ENCODE measurements around the gene VEPH1. TPM values are rescaled to one million over a fixed set of nuclear protein-coding genes. Genes with fewer than 3 reads are reported as not detected.
A peak's percentile ranks its signal among the peaks of the same experiment; 100 is the strongest.

Gene VEPH1
- total and polyA plus RNA-seq, 9 of the 15 experiments (the other 6 are each of a cell fraction or from before 2014, with no cell fraction given): 4.5 to 15.6 (median 5.8) TPM

DNA sequence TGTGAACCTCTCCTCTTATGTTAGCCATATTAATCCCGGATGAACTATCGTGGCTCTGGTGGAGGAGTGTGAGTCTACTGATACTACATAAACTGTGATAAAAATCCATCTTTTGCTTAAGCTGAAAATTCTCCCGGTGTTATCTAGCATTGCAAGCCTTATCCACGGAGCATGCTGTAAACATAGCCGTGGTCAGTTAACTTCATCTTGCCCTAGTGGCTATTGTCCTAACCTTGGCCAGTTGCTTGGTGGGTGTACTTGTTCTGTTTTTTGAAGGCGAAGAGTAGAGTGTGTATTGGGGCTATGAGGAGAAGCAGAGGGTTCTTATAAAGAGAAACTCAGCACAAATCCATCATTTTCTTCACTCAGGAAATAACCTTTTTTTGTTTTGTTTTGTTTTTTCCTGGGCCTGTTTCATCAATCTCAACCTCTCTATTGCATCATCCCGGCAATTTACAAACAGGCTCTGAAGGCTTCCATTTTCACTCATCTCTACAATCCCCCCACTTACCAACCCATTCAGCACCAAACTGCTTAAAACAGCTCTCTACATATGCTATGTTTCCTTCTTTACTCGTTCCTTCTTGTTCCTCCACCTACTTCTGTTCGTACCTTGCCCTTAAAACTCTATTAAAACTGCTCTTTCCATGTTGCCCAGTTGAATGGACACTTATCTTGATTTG is 202.1 kb downstream of the VEPH1 start:
- ChIA-PET POLR2A (interaction anchor here (0.7 kb wide), 1 partner anchor 26 kb away, joined by 3 read pairs; no protein-coding TSS in a partner anchor), CTCF (ENCODE audit: low intra/inter-chr PET ratio) (no interaction called here)
- no peak overlapping the region for H3K9ac ChIP-seq (ENCODE audit: insufficient read depth in 1 of 2, low read depth in 2 of 2, low read length in 2 of 2)
- FAIRE-seq (peak; percentile 54), ATAC-seq (peak; percentile 87), DNase-seq (ENCODE audit: extremely low read depth in 1 of 4, low spot score in 3 of 4) (peak in 2 of 4 experiments; percentile 27 to 51)
- 11% methylated on average over 9 of the region's 9 CpGs for WGBS (ENCODE audit: insufficient coverage, low coverage, missing lambda C conversion rate)
- H3K4me3 ChIP-seq: no peak overlapping the region
- BruUV-seq (replicated peaks): no TSS peak
- H3K4me1 ChIP-seq (replicated peaks in 1 of 2; ENCODE audit: control insufficient read depth in 2 of 2, insufficient read depth in 2 of 2, low read length in 2 of 2): peaks cover 0 to 7% of the 10 kb centered on the region in 2 experiments; a peak in 3 of 5 replicates
- in situ Hi-C loops (cut with MboI): no loop called here
- H3K4me2 ChIP-seq (ENCODE audit: insufficient read depth, low read length): peak overlapping the region; percentile 56
- no peaks in the 10 kb centered on the region for H3K9me1 ChIP-seq (ENCODE audit: control insufficient read depth, insufficient read depth, low read length)
- no peaks in the 10 kb centered on the region; the same call in 1 of the 2 replicates for H3K9me3 ChIP-seq (replicated peaks; ENCODE audit: control insufficient read depth, insufficient read depth, low read depth, low read length)
- no peaks in the 10 kb centered on the region for H3K36me3 ChIP-seq (ENCODE audit: control insufficient read depth, insufficient read depth, low read length)
- no peaks in the 10 kb centered on the region for H4K20me1 ChIP-seq (replicated peaks; ENCODE audit: control insufficient read depth, insufficient read depth, low read length)
- peak overlapping the region; percentile 80 for H2AFZ ChIP-seq (ENCODE audit: low read depth, low read length)
- H3K79me2 ChIP-seq (ENCODE audit: control insufficient read depth, insufficient read depth, low read length): no peaks in the 10 kb centered on the region
- intact Hi-C loops (cut with micrococcal nuclease): no loop called here
- H3K27ac ChIP-seq (ENCODE audit: extremely low read depth, low read depth, low read length): peak overlapping the region; percentile 25
- no peaks in the 10 kb centered on the region for H3K27me3 ChIP-seq (ENCODE audit: control insufficient read depth in 2 of 2, insufficient read depth in 2 of 2, low read length in 2 of 2)
- TF ChIP-seq DMBX1 (CRISPR knock-in tag; IDR thresholded peaks at IDR 0.05; ENCODE audit: borderline replicate concordance) (peak; percentile 78), USF1 (CRISPR knock-in tag; IDR thresholded peaks at IDR 0.05) (no peak), STAT5B (CRISPR knock-in tag; IDR thresholded peaks at IDR 0.05) (no peak), CBFB (CRISPR knock-in tag; IDR thresholded peaks at IDR 0.05) (no peak), FOSL1 (tag; conservative IDR thresholded peaks at IDR 0.05) (peak; percentile 8; the same call in 1 of the 2 replicates), CXXC5 (CRISPR knock-in tag; IDR thresholded peaks at IDR 0.05) (peak; percentile 61), KLF1 (tag; IDR thresholded peaks at IDR 0.05) (no peak), MCM5 (IDR thresholded peaks at IDR 0.05; ENCODE audit: low read depth) (no peak), BRD9 (IDR thresholded peaks at IDR 0.05; ENCODE audit: low read depth, partially characterized antibody) (peak; percentile 54), CUX1 (CRISPR knock-in tag; IDR thresholded peaks at IDR 0.05) (no peak), TCF3 (CRISPR knock-in tag; IDR thresholded peaks at IDR 0.05) (peak; percentile 68), KLF16 (IDR thresholded peaks at IDR 0.05) (peak; percentile 49; the same call in 1 of the 2 replicates), ZNF766 (CRISPR knock-in tag; conservative IDR thresholded peaks at IDR 0.05) (0 out of 2 replicates have a peak, but pooled peaks have one; percentile 45), ARID1B (IDR thresholded peaks at IDR 0.05) (peak; percentile 92), PURB (CRISPR knock-in tag; IDR thresholded peaks at IDR 0.05; ENCODE audit: low read depth) (no peak), PCBP1 (IDR thresholded peaks at IDR 0.05; ENCODE audit: low read depth, low read length, poor library complexity, severe bottlenecking) (no peak), SMARCA5 (IDR thresholded peaks at IDR 0.05) (no peak), ZNF583 (CRISPR knock-in tag; IDR thresholded peaks at IDR 0.05) (peak; percentile 40; the same call in 1 of the 2 replicates), ZNF324 (CRISPR knock-in tag; IDR thresholded peaks at IDR 0.05) (no peak)
